ENCODE data around the gene FAM89B. TPM values are rescaled to one million over a fixed set of nuclear protein-coding genes. Genes with fewer than 3 reads are reported as not detected.
A peak's percentile ranks its signal among the peaks of the same experiment; 100 is the strongest.

Gene FAM89B
- total and polyA plus RNA-seq, 2 of the 8 experiments (the other 6 are each of a cell fraction or from before 2014, with no cell fraction given): 15.8 to 32.4 TPM

GRCh38 chr11:65606876-65607613 is 34.7 kb downstream of the FAM89B start (continued):
- TF ChIP-seq ATF2 (IDR thresholded peaks at IDR 0.05; ENCODE audit: low read length): no peak
- no peak for TF ChIP-seq KDM5A (IDR thresholded peaks at IDR 0.05; ENCODE audit: low read length)
- peak in 1 of 2 experiments; percentile 35; a peak in 1 of 3 replicates for TF ChIP-seq POLR2A (IDR thresholded peaks at IDR 0.05; ENCODE audit: control extremely low read depth in 1 of 2, low read depth in 2 of 2, low read length in 2 of 2)
- no peak for TF ChIP-seq SP2 (IDR thresholded peaks at IDR 0.05; ENCODE audit: low read length)
- TF ChIP-seq SIX5 (IDR thresholded peaks at IDR 0.05; ENCODE audit: low read depth, low read length): no peak
- TF ChIP-seq CHD7 (IDR thresholded peaks at IDR 0.05; ENCODE audit: insufficient replicate concordance, low read length): no peak
- no peak for TF ChIP-seq CHD1 (IDR thresholded peaks at IDR 0.05; ENCODE audit: low read depth, low read length)
- no peak; the same call in 1 of the 2 replicates for TF ChIP-seq CHD2 (IDR thresholded peaks at IDR 0.05; ENCODE audit: low read length)

Data from H1 (cell line).